GM12864 (cell line): Measurements from ENCODE around the gene AFG1L.
"Not testable (repeated sequence)": the region's sequence is repeated elsewhere in the genome, so short reads cannot be mapped to it uniquely, and the experiment has no call there.

Experiments used
- DNase-seq: peaks from one replicate; pipeline ENCODE4 v3.0.0-alpha.2; 2011; ENCODE audit warnings: low read depth
- H3K4me3 ChIP-seq: 2 replicates; pipeline ENCODE4 v1.5.1; 2011; ENCODE audit warnings: mild to moderate bottlenecking, low read depth, low read length, control low read depth
- TF ChIP-seq, protein P1 (sequence below): IDR thresholded peaks from 2 replicates; pipeline ENCODE4 v1.5.1; 2011; ENCODE audit warnings: low read depth, mild to moderate bottlenecking, moderate library complexity, low read length, control low read depth, inconsistent platforms; ENCODE audit errors: missing control alignments

Gene AFG1L

DNA sequence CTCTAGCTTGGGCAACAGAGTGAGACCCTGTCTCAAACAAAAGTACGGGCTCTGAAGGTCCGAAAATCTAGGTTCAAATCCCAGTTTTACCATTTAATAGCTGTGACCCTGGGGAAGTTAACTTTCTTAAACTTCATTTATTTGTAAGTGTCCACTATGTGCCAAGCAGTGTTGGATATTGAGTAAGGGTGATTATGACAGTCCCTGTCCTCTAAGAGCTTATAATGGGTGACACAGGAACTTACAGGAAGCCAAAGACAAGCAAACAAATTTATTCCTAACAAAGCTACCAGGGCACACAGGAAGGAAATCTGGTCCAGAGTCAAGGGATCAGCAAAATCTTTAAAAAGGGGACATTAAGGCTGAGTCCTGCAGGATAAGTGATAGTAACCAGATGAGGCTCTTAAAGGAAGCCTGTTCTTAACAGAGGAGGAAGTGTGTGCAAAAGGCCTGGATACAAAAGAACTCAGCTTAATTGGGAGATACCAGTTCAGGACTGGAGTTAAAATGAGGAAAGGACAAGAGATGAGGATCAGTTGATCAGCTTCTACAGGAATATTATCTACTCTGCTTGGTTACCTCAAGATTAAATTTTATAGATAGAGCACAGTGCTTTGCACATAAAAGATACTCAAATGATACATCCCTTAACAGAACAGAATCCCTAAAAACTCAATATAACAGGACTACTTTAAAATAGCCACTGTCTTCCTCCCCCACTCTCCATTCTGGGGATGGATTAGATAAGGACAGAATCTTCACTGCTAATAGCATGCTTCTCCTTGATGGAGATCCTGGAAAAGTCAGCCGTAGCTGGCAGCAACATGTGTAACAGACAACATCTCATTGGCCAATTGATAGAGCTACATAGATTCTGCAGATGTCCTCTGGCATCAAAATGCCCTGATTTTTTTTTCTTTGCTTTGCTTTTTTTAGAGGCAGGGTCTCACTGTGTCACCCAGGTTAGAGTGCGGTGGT is 40.1 kb upstream of the AFG1L start:
- TF ChIP-seq, protein P1, sequence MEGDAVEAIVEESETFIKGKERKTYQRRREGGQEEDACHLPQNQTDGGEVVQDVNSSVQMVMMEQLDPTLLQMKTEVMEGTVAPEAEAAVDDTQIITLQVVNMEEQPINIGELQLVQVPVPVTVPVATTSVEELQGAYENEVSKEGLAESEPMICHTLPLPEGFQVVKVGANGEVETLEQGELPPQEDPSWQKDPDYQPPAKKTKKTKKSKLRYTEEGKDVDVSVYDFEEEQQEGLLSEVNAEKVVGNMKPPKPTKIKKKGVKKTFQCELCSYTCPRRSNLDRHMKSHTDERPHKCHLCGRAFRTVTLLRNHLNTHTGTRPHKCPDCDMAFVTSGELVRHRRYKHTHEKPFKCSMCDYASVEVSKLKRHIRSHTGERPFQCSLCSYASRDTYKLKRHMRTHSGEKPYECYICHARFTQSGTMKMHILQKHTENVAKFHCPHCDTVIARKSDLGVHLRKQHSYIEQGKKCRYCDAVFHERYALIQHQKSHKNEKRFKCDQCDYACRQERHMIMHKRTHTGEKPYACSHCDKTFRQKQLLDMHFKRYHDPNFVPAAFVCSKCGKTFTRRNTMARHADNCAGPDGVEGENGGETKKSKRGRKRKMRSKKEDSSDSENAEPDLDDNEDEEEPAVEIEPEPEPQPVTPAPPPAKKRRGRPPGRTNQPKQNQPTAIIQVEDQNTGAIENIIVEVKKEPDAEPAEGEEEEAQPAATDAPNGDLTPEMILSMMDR: no peak
- DNase-seq: no peak
- no peak overlapping the region for H3K4me3 ChIP-seq

DNA sequence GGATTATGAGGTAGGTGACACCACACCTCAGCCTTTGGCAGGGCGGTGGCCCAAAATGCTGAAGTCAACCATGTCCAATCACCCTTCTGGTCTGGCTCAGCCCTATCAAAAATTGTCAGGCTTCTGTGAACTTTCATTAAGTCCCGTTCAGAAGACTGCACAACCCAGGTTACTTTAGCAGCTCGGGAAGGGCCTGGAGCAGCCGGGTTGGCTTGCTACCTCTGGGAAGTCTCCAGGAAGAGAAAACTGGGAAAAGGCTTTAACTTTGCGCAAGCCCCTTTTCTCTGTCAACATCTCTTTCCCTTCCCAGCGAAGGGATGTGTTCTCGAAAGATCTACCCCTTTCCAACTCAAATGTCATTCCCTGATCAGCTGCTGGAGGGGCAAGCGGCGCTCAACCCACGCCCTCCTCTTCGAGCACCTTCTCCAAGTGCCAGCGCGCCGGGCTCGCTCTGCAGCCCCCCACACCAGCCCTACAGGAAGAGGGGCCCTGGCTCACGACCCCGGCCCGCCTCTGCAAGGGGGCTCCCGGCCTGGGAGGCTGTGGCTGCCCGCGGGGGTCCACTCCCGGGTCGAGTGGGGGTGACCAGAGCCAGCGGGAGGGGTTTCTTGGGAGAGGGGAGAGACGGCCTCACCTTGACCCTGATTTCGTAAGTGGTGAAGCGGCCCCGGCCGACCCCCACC is 34.6 kb upstream of the AFG1L start:
- H3K4me3 ChIP-seq: peak overlapping the region; percentile 68
- TF ChIP-seq, protein P1: no peak
- DNase-seq: no peak

DNA sequence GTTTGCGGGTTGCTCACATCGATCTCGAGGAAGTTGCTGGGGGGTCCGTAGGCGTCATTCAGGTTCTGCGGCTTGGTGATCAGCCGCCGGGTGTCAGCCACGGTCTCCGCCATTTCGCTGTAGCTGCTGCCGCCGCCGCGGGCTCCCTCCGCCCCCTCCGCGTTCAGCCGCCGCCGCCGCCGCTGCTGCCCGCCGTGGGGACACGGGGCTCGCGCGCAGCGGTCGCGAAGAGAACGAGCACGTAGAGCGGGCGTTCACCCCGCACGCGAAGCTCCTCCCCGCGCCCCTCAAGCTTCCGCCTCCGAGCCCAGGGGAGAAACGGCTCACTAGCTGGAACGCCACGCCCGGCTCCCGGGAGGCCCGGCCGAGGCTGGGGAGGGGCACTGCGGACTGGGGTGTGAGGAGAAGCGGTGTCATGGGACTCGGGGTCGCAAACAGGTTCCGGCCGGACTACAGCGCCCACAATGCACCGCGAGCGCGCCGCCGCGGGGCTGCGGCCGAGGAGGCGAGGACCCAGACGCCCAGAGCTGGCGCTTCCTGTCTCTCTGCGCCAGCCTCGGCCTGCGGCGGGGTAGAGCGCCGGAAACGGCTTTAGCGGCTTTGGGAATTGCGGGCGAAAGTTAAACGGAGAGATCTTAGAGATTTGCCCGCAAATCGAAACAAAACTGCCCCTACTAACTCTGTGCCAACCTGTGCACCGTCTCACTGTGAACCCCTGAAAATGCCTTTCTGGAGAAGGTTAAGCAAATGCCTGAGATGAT is 33.9 kb upstream of the AFG1L start, which contains the start of gene SNX3:
Gene SNX3 (minus strand): TSS at position 232 of the 761 bp plus-strand sequence. CDS start 119 bp downstream, at position 113.
- H3K4me3 ChIP-seq: peak within 1 kb of the TSS; percentile 68
- TF ChIP-seq, protein P1: no peak
- DNase-seq: peak; percentile 93

DNA sequence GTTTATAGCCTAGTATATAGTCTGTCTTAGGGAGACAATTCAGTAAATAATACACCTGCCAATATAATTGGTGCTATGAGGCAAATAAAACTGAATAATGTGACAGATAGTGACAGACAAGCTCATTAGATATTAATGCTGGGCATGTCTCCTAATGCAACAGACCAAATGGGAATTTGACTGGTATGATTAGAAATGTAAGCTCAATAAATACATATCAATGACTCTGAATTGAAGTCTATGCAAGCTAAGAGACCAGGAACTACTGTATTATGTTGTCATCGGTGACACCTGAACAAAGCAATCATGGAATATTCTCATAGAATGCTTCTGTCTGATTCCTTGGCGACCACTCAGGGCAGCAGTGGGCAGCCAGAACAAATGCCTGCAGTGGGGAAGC is 31.5 kb upstream of the AFG1L start:
- H3K4me3 ChIP-seq: no peak overlapping the region
- no peak for DNase-seq
- TF ChIP-seq, protein P1: no peak

DNA sequence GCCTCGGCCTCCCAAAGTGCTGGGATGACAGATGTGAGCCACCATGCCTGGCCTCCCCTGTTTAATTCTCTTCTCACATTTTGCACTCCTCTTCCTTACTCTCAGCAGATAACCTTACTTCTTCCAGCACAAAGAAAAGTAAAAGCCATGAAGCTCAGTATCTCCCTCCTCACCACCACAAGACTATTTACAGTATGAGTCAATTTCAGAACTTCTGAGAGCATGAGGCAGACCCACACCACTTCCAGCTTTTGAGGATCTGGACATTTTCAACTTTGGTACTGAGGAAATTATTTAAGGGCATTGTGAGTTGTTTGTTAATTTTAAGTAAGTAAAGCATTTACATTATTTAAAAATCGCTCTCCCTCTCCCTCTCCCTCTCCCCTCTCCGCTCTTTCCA is 26.0 kb upstream of the AFG1L start:
- DNase-seq: no peak
- TF ChIP-seq, protein P1: no peak

DNA sequence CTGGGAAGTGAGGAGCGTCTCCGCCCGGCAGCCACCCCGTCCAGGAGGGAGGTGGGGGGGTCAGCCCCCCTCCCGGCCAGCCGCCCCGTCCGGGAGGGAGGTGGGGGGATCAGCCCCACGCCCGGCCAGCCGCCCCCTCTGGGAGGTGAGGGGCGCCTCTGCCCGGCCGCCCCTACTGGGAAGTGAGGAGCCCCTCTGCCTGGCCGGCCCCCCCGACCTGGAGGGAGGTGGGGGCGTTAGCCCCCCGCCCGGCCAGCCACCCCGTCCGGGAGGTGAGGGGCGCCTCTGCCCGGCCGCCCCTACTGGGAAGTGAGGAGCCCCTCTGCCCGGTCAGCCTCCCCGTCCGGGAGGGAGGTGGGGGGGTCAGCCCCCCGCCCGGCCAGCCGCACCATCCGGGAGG is 24.9 kb upstream of the AFG1L start:
- not testable (repeated sequence) for H3K4me3 ChIP-seq, DNase-seq

More for the DNA sequence above, 26.0 kb upstream of the AFG1L start:
- no peak overlapping the region for H3K4me3 ChIP-seq

DNA sequence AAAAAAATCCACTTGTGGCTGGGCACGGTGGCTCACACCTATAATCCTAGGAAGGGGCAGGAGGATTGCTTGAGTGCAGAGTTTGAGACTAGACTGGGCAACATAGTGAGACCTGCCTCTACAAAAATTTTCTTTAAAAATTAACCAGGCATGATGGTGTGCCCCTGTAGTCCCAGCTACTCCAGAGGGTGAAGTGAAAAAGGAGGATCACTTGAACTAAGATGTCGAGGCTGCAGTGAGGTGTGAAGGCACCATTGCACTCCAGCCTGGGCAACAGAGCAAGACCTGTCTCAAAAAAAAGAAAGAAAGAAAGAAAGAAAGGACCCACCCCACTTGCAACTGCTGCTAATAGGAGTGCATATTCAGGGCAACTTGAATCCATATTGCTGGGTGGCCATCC is 20.3 kb upstream of the AFG1L start:
- no peak for DNase-seq
- TF ChIP-seq, protein P1: no peak
- no peak overlapping the region for H3K4me3 ChIP-seq
